PC-9 (cell line): ENCODE data around the gene OSBPL10.

Source experiments
- EZH2 ChIP-seq: fragments of 200-600 bp; sonication (generic); IDR thresholded peaks from 2 replicates; pipeline ENCODE4 v1.8.0; 2017; ENCODE audit warnings: antibody characterized with exemption, low read depth
- TF ChIP-seq, protein P1 (sequence below): fragments of 200-600 bp; sonication (generic); conservative IDR thresholded peaks from 2 replicates; pipeline ENCODE4 v1.6.1; 2017; ENCODE audit warnings: mixed run types, antibody characterized with exemption, mild to moderate bottlenecking, moderate library complexity

DNA sequence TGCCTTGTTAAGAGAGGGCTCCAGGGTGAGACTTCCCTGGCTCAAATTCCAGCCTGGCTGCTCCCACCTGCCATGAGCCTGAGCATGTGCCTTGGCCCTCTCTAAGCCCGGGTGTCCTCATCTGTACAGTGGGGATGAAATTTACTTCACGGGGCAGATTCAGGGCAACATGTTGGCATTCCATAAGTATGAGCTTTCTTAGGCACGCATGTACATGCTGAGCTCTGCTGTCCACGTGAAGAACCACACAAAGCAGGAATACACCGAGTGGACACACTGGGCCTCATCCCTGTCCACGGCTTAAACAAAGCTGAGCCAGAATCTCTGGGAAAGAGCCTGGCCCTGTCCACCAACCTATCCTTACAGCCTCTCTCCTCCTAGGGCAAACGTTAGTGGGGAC lies 167.4 kb downstream of the OSBPL10 start:
- TF ChIP-seq, protein P1, sequence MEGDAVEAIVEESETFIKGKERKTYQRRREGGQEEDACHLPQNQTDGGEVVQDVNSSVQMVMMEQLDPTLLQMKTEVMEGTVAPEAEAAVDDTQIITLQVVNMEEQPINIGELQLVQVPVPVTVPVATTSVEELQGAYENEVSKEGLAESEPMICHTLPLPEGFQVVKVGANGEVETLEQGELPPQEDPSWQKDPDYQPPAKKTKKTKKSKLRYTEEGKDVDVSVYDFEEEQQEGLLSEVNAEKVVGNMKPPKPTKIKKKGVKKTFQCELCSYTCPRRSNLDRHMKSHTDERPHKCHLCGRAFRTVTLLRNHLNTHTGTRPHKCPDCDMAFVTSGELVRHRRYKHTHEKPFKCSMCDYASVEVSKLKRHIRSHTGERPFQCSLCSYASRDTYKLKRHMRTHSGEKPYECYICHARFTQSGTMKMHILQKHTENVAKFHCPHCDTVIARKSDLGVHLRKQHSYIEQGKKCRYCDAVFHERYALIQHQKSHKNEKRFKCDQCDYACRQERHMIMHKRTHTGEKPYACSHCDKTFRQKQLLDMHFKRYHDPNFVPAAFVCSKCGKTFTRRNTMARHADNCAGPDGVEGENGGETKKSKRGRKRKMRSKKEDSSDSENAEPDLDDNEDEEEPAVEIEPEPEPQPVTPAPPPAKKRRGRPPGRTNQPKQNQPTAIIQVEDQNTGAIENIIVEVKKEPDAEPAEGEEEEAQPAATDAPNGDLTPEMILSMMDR, result no peak
- no peak for TF ChIP-seq EZH2
